HG03571 (cell line): ENCODE measurements around the gene LRRC8A.
A peak's percentile ranks its signal among the peaks of the same experiment; 100 is the strongest.

Experiments
- ATAC-seq: cut with Tn5 transposase; IDR thresholded peaks from one replicate; pipeline ENCODE4 v1.9.1; 2021; ENCODE audit not compliant: unreplicated experiment

LRRC8A gene

GRCh38 chr9:128899566-128900322 is 17.8 kb downstream of the LRRC8A start:
- ATAC-seq = no peak

GRCh38 chr9:128901379-128901778 is 19.4 kb downstream of the LRRC8A start:
- no peak for ATAC-seq

GRCh38 chr9:128901822-128902221 is 19.9 kb downstream of the LRRC8A start:
- no peak for ATAC-seq

- peak; percentile 85 for ATAC-seq
Observed at GRCh38 chr9:128902351-128903078, 20.6 kb downstream of the LRRC8A start.

GRCh38 chr9:128903079-128903461 is 21.1 kb downstream of the LRRC8A start:
- ATAC-seq = no peak

- ATAC-seq = no peak
Observed at GRCh38 chr9:128903871-128904620, 22.1 kb downstream of the LRRC8A start.

- ATAC-seq = no peak
Observed at GRCh38 chr9:128905964-128906363, 24.0 kb downstream of the LRRC8A start.

GRCh38 chr9:128906741-128907140 is 24.8 kb downstream of the LRRC8A start:
- ATAC-seq = no peak

GRCh38 chr9:128908372-128908771 is 26.4 kb downstream of the LRRC8A start:
- no peak for ATAC-seq

GRCh38 chr9:128909859-128910258 is 27.9 kb downstream of the LRRC8A start:
- ATAC-seq = no peak

GRCh38 chr9:128910906-128911305 is 29.0 kb downstream of the LRRC8A start:
- no peak for ATAC-seq

- no peak for ATAC-seq
Observed at GRCh38 chr9:128911529-128912035, 29.6 kb downstream of the LRRC8A start.

GRCh38 chr9:128912270-128912853 is 30.4 kb downstream of the LRRC8A start:
- no peak for ATAC-seq

- no peak for ATAC-seq
Observed at GRCh38 chr9:128913048-128913900, 31.3 kb downstream of the LRRC8A start.

GRCh38 chr9:128913995-128914772 is 32.3 kb downstream of the LRRC8A start:
- ATAC-seq = no peak

GRCh38 chr9:128916204-128916603 is 34.3 kb downstream of the LRRC8A start:
- ATAC-seq = no peak

- ATAC-seq = no peak
Observed at GRCh38 chr9:128916745-128917144, 34.8 kb downstream of the LRRC8A start.

- ATAC-seq = no peak
Observed at GRCh38 chr9:128917151-128917849, 35.4 kb downstream of the LRRC8A start.

GRCh38 chr9:128918921-128919320 is 37.0 kb downstream of the LRRC8A start:
- no peak for ATAC-seq
